ENCODE measurements around the gene HOXC6.
A peak's percentile ranks its signal among the peaks of the same experiment; 100 is the strongest.

Gene HOXC6

GRCh38 chr12:53983950-53984572, 44.2 kb upstream of the HOXC6 start:
- ChIA-PET CTCF (interaction anchor here (1.5 to 5.8 kb wide), 10 partner anchors 9 to 231 kb away, joined by 6 to 88 read pairs (median 12); partner anchors contain the start of genes HOXC9 and SMUG1), POLR2A (interaction anchor here (2.5 kb wide), 1 partner anchor 16 kb away, joined by 16 read pairs; the partner anchor contains the start of gene HOXC9)
- Histone ChIP-seq H3K9me3 (ENCODE audit: control insufficient read depth, insufficient read depth, low read depth, low read length) (no peaks in the 10 kb centered on the region), H3K36me3 (ENCODE audit: control insufficient read depth in 2 of 2, insufficient read depth in 1 of 2, low read length in 2 of 2) (no peaks in the 10 kb centered on the region), H3K4me3 (ENCODE audit: low read depth, low read length) (no peak overlapping the region), H3K4me1 (ENCODE audit: control insufficient read depth, insufficient read depth, low read length) (peaks cover 23% of the 10 kb centered on the region), H3K27ac (ENCODE audit: extremely low read depth, low read depth, low read length) (peak overlapping the region; percentile 47; the same call in 1 of the 2 replicates)
- TF ChIP-seq ZNF548 (tag by site-specific recombination; IDR thresholded peaks at IDR 0.05), result no peak
- no peak for TF ChIP-seq OVOL3 (tag by site-specific recombination; IDR thresholded peaks at IDR 0.05)
- TF ChIP-seq ZNF280C (tag by site-specific recombination; IDR thresholded peaks at IDR 0.05), result no peak
- no peak for TF ChIP-seq PRDM1 (tag by site-specific recombination; IDR thresholded peaks at IDR 0.05)
- TF ChIP-seq ZNF266 (tag by site-specific recombination; IDR thresholded peaks at IDR 0.05; ENCODE audit: low read depth), result no peak
- TF ChIP-seq ZNF2 (tag by site-specific recombination; IDR thresholded peaks at IDR 0.05), result no peak
- no peak for TF ChIP-seq ZNF660 (tag by site-specific recombination; IDR thresholded peaks at IDR 0.05)
- TF ChIP-seq ZNF776 (tag by site-specific recombination; IDR thresholded peaks at IDR 0.05; ENCODE audit: borderline replicate concordance), result no peak
- no peak for TF ChIP-seq ATF2 (tag by site-specific recombination; IDR thresholded peaks at IDR 0.05; ENCODE audit: low read depth)
- TF ChIP-seq REST (tag by site-specific recombination; IDR thresholded peaks at IDR 0.05), result no peak
- TF ChIP-seq ZNF76 (tag by site-specific recombination; IDR thresholded peaks at IDR 0.05; ENCODE audit: borderline replicate concordance, low read depth), result no peak
- no peak for TF ChIP-seq REPIN1 (tag by site-specific recombination; IDR thresholded peaks at IDR 0.05; ENCODE audit: low read depth)
- TF ChIP-seq YY2 (tag by site-specific recombination; IDR thresholded peaks at IDR 0.05), result no peak
- no peak for TF ChIP-seq ZNF677 (tag by site-specific recombination; IDR thresholded peaks at IDR 0.05)
- TF ChIP-seq ZNF473 (tag by site-specific recombination; IDR thresholded peaks at IDR 0.05), result no peak
- TF ChIP-seq ZNF571 (tag by site-specific recombination; IDR thresholded peaks at IDR 0.05), result no peak

GRCh38 chr12:53984901-53985691, 43.1 kb upstream of the HOXC6 start, which contains the start of gene HOXC10:
Gene HOXC10, plus strand, starts transcription at chr12:53985146. Its CDS starts 114 bp downstream, at chr12:53985260.
- Histone ChIP-seq H3K36me3 (ENCODE audit: control insufficient read depth in 2 of 2, insufficient read depth in 1 of 2, low read length in 2 of 2) (no peaks in the 10 kb centered on the region), H3K4me3 (ENCODE audit: low read depth, low read length) (peak within 1 kb of the TSS; percentile 32), H3K27ac (ENCODE audit: extremely low read depth, low read depth, low read length) (peak within 1 kb of the TSS; percentile 90), H3K9me3 (ENCODE audit: control insufficient read depth, insufficient read depth, low read depth, low read length) (no peaks in the 10 kb centered on the region), H3K4me1 (ENCODE audit: control insufficient read depth, insufficient read depth, low read length) (peaks cover 25% of the 10 kb centered on the region)
- ChIA-PET POLR2A (interaction anchor here (0.5 to 2.5 kb wide), 6 partner anchors 10 to 200 kb away, joined by 3 to 16 read pairs (median 6); partner anchors contain the start of genes HOXC13 and HOXC9), CTCF (interaction anchor here (0.6 to 5.8 kb wide), 42 partner anchors 8 to 479 kb away, joined by 3 to 88 read pairs (median 5); partner anchors contain the start of genes HOXC13, HOXC8, HOXC9 and SMUG1)
- TF ChIP-seq ZNF830 (tag by site-specific recombination; IDR thresholded peaks at IDR 0.05; ENCODE audit: low read depth) (no peak), KLF1 (tag by site-specific recombination; IDR thresholded peaks at IDR 0.05) (no peak), SP2 (tag by site-specific recombination; IDR thresholded peaks at IDR 0.05) (peak; percentile 63), ZNF548 (tag by site-specific recombination; IDR thresholded peaks at IDR 0.05) (no peak), RBAK (tag by site-specific recombination; IDR thresholded peaks at IDR 0.05) (no peak), PBX3 (CRISPR knock-in tag; IDR thresholded peaks at IDR 0.05) (no peak), ZNF558 (tag by site-specific recombination; IDR thresholded peaks at IDR 0.05) (no peak), ZBTB17 (tag by site-specific recombination; IDR thresholded peaks at IDR 0.05) (peak; percentile 47), ZFP3 (tag by site-specific recombination; IDR thresholded peaks at IDR 0.05; ENCODE audit: low read depth) (no peak)
